K562 (cell line): ENCODE measurements around the gene LRP1B. TPM values are rescaled to one million over a fixed set of nuclear protein-coding genes. Genes with fewer than 3 reads are reported as not detected.
"Not testable (repeated sequence)": the region's sequence is repeated elsewhere in the genome, so short reads cannot be mapped to it uniquely, and the experiment has no call there.

ENCODE experiments used
- ATAC-seq: fragments of 200-7000 bp; cut with Tn5 transposase; 3 replicates; pipeline ENCODE4 v1.9.1; 2020; ENCODE audit warnings: moderate library complexity
- BruUV-seq: library from RNA; stranded (reverse); fragments of 400-500 nt; replicated peaks from 2 replicates; lab custom pipeline; 2021; lab: Mats Ljungman, UMichigan
- CTCF ChIA-PET: fragments of 300-600 bp; formaldehyde crosslinking; extraction: SDS; loops from one replicate; lab custom pipeline; 2021; ENCODE audit warnings: low intra/inter-chr PET ratio; lab: Yijun Ruan, JAX
- POLR2A ChIA-PET: fragments of 300-600, 350-650 bp; sonication (Branson Sonifier 250); formaldehyde crosslinking; extraction: SDS; loops from one replicate; lab custom pipeline; 2021; ENCODE audit warnings: antibody characterized with exemption, inconsistent platforms; lab: Yijun Ruan, JAX
- DNase-seq, 4 experiments: peaks; one replicate each; pipeline versions ENCODE4 v3.0.0 to v3.0.0-alpha.2; 2011 to 2018; ENCODE audit warnings: low spot score in 3 of 4, mixed read lengths in 3 of 4; ENCODE audit errors: extremely low read depth in 1 of 4
- FAIRE-seq: peaks from 2 replicates; lab custom pipeline; 2011; peaks lifted over from hg19 to GRCh38; lab: Jason Lieb, UNC
- H2AFZ ChIP-seq: 2 replicates; pipeline ENCODE4 v1.6.0; 2011; ENCODE audit warnings: low read depth, low read length, control low read depth, inconsistent platforms
- H3K27ac ChIP-seq: fragments of 200-600 bp; 3 replicates; pipeline ENCODE4 v1.8.0; 2011; ENCODE audit warnings: low read depth, mild to moderate bottlenecking, control low read depth, inconsistent platforms, low read length, moderate library complexity, mixed read lengths; ENCODE audit errors: extremely low read depth
- H3K27me3 ChIP-seq, 2 experiments: fragments of 300-600 bp in 1 of 2; 2 replicates in 1 of 2; 3 replicates in 1 of 2; pipeline versions ENCODE4 v1.6.0 to v1.8.0; 2011; ENCODE audit warnings: inconsistent platforms in 2 of 2, low read length in 2 of 2, mild to moderate bottlenecking in 1 of 2, mixed read lengths in 1 of 2, moderate library complexity in 1 of 2; ENCODE audit not compliant: control insufficient read depth in 2 of 2, insufficient read depth in 2 of 2
- H3K36me3 ChIP-seq: fragments of 300-600 bp; 3 replicates; pipeline ENCODE4 v1.8.0; 2011; ENCODE audit warnings: mild to moderate bottlenecking, low read length, inconsistent platforms; ENCODE audit not compliant: control insufficient read depth, insufficient read depth
- H3K4me1 ChIP-seq, 2 experiments: fragments of 200-600 bp in 1 of 2; replicated peaks in 1 of 2; 2 replicates in 1 of 2; 3 replicates in 1 of 2; pipeline versions ENCODE4 v1.5.1 to v1.8.0; 2011; ENCODE audit warnings: inconsistent platforms in 2 of 2, low read length in 2 of 2, mild to moderate bottlenecking in 1 of 2, mixed read lengths in 1 of 2, moderate library complexity in 1 of 2; ENCODE audit not compliant: control insufficient read depth in 2 of 2, insufficient read depth in 2 of 2
- H3K4me2 ChIP-seq: 2 replicates; pipeline ENCODE4 v1.6.1; 2011; ENCODE audit warnings: low read length, control low read depth, inconsistent platforms, mixed read lengths; ENCODE audit not compliant: insufficient read depth
- H3K4me3 ChIP-seq: fragments of 200-600 bp; sonication (generic), shearing (Covaris generic); 2 replicates; pipeline ENCODE4 v1.5.1; 2016; ENCODE audit warnings: control low read depth, inconsistent platforms
- H3K79me2 ChIP-seq: fragments of 200-600 bp; 3 replicates; pipeline ENCODE4 v1.8.0; 2011; ENCODE audit warnings: low read length, inconsistent platforms; ENCODE audit not compliant: control insufficient read depth, insufficient read depth
- H3K9ac ChIP-seq, 2 experiments: 2 replicates each; pipeline versions ENCODE4 v1.6.0 to v1.6.1; 2011; ENCODE audit warnings: low read depth in 2 of 2, low read length in 2 of 2, control low read depth in 1 of 2, inconsistent platforms in 1 of 2, mild to moderate bottlenecking in 1 of 2, mixed read lengths in 1 of 2; ENCODE audit not compliant: insufficient read depth in 1 of 2
- H3K9me1 ChIP-seq: one replicate; pipeline ENCODE4 v1.6.0; 2011; ENCODE audit warnings: inconsistent platforms, mild to moderate bottlenecking, low read length, moderate library complexity; ENCODE audit not compliant: control insufficient read depth, insufficient read depth
- H3K9me3 ChIP-seq: replicated peaks from 2 replicates; pipeline ENCODE4 v1.5.1; 2011; ENCODE audit warnings: low read depth, low read length, inconsistent platforms; ENCODE audit not compliant: control insufficient read depth, insufficient read depth
- H4K20me1 ChIP-seq: replicated peaks from 2 replicates; pipeline ENCODE4 v1.6.1; 2011; ENCODE audit warnings: low read length, inconsistent platforms, mixed read lengths; ENCODE audit not compliant: control insufficient read depth, insufficient read depth
- ZNF318 ChIP-seq, 2 experiments: fragments of 450-650 bp; IDR thresholded peaks; 2 replicates each; pipeline ENCODE4 v1.6.1; 2016; ENCODE audit warnings: mild to moderate bottlenecking in 2 of 2, borderline replicate concordance in 1 of 2, low read depth in 1 of 2, moderate library complexity in 1 of 2
- WGBS: fragments of 100-300 bp; shearing (Covaris generic); methylation state at CpG from one replicate; pipeline ENCODE4 v1.1.6; 2016; ENCODE audit warnings: low coverage, mixed read lengths; ENCODE audit not compliant: insufficient coverage; ENCODE audit errors: missing lambda C conversion rate; 5-methylcytosine and 5-hydroxymethylcytosine counted together
- in situ Hi-C: fragments of 300-500 bp; cut with MboI; formaldehyde crosslinking; loops from 4 replicates; pipeline ENCODE4 v1.15.0; 2018; ENCODE audit warnings: inconsistent platforms, mixed read lengths
- intact Hi-C: fragments of 100-400 bp; cut with micrococcal nuclease; formaldehyde crosslinking; loops from 2 replicates; pipeline ENCODE4 v1.14.2; 2022
- polyA plus RNA-seq, 8 experiments: library from polyadenylated mRNA; depleted of rRNA in 4 of 8; stranded (reverse) in 5 of 8; unstranded in 3 of 8; fragments of >200 nt; fragmentation: Nextera tagmentation in 2 of 8; fragmentation: Illumina TruSeq in 1 of 8; extraction: Ambion mirVana in 2 of 8; extraction: Trizol in 1 of 8; gene quantifications; 2 replicates each; pipeline versions ENCODE4 v1.2.1 to v1.2.3, GENCODE V29; 2011 to 2014; ENCODE audit warnings: inconsistent platforms in 1 of 8, missing spikeins in 1 of 8
- total RNA-seq, 7 experiments: library from RNA; depleted of rRNA in 6 of 7; stranded (reverse); fragments of >200 nt in 6 of 7; fragmentation: Illumina TruSeq in 2 of 7; extraction: Trizol in 2 of 7; gene quantifications; 2 replicates each; pipeline versions ENCODE4 v1.2.1 to v1.2.3, GENCODE V29; 2011 to 2021; ENCODE audit warnings: low replicate concordance in 1 of 7

Gene LRP1B
- total and polyA plus RNA-seq, 9 of the 15 experiments (the other 6 are each of a cell fraction or from before 2014, with no cell fraction given): not detected

- no peak for TF ChIP-seq ZNF318 (IDR thresholded peaks at IDR 0.05; ENCODE audit: borderline replicate concordance in 1 of 2, low read depth in 1 of 2)
- TF ChIP-seq, all 486 proteins: peak for 0
Measured at GRCh38 chr2:140550821-140551220, 1580.0 kb downstream of the LRP1B start (continued).

- H3K4me3 ChIP-seq, in situ Hi-C loops, H3K9ac ChIP-seq, H3K27me3 ChIP-seq, H3K27ac ChIP-seq, H4K20me1 ChIP-seq, intact Hi-C loops, BruUV-seq, DNase-seq, FAIRE-seq, POLR2A ChIA-PET, H3K4me2 ChIP-seq, H2AFZ ChIP-seq, ATAC-seq, H3K9me3 ChIP-seq, H3K4me1 ChIP-seq, CTCF ChIA-PET, H3K79me2 ChIP-seq, H3K9me1 ChIP-seq, H3K36me3 ChIP-seq: not testable (repeated sequence)
- WGBS: 0% methylated on average over 2 of the region's 2 CpGs
Measured at GRCh38 chr2:140544769-140545168, 1586.0 kb downstream of the LRP1B start.
